Measurements from ENCODE around the gene NACAD.

The NACAD gene

GRCh38 chr7:45084901-45085618, 3.7 kb downstream of the NACAD start:
- peaks cover 16% of the 10 kb centered on the region for H3K36me3 ChIP-seq (ENCODE audit: control insufficient read depth, insufficient read depth, low read length)
- H3K4me3 ChIP-seq (ENCODE audit: low read depth, low read length): no peak overlapping the region
- H3K4me1 ChIP-seq (ENCODE audit: control insufficient read depth, insufficient read depth, low read length): no peaks in the 10 kb centered on the region
- H3K9ac ChIP-seq (ENCODE audit: low read depth, low read length): no peak overlapping the region
- no peaks in the 10 kb centered on the region for H3K27me3 ChIP-seq (ENCODE audit: control insufficient read depth, insufficient read depth, low read length)
- H3K9me3 ChIP-seq (ENCODE audit: control insufficient read depth, insufficient read depth, low read length): no peaks in the 10 kb centered on the region

- H3K9me3 ChIP-seq (ENCODE audit: control insufficient read depth, insufficient read depth, low read length): no peaks in the 10 kb centered on the region
- no peaks in the 10 kb centered on the region for H3K27me3 ChIP-seq (ENCODE audit: control insufficient read depth, insufficient read depth, low read length)
- H3K4me3 ChIP-seq (ENCODE audit: low read depth, low read length): no peak overlapping the region
- peaks cover 16% of the 10 kb centered on the region for H3K36me3 ChIP-seq (ENCODE audit: control insufficient read depth, insufficient read depth, low read length)
- H3K9ac ChIP-seq (ENCODE audit: low read depth, low read length): no peak overlapping the region
- H3K4me1 ChIP-seq (ENCODE audit: control insufficient read depth, insufficient read depth, low read length): no peaks in the 10 kb centered on the region
These were observed 4.4 kb downstream of the NACAD start for GRCh38 chr7:45084336-45084735.

GRCh38 chr7:45082831-45083331, 5.9 kb downstream of the NACAD start:
- no peaks in the 10 kb centered on the region for H3K9me3 ChIP-seq (ENCODE audit: control insufficient read depth, insufficient read depth, low read length)
- H3K36me3 ChIP-seq (ENCODE audit: control insufficient read depth, insufficient read depth, low read length): peaks cover 17% of the 10 kb centered on the region
- H3K4me3 ChIP-seq (ENCODE audit: low read depth, low read length): no peak overlapping the region
- H3K27me3 ChIP-seq (ENCODE audit: control insufficient read depth, insufficient read depth, low read length): no peaks in the 10 kb centered on the region
- no peaks in the 10 kb centered on the region for H3K4me1 ChIP-seq (ENCODE audit: control insufficient read depth, insufficient read depth, low read length)
- H3K9ac ChIP-seq (ENCODE audit: low read depth, low read length): no peak overlapping the region

GRCh38 chr7:45082031-45082830, 6.5 kb downstream of the NACAD start:
- no peak overlapping the region for H3K9ac ChIP-seq (ENCODE audit: low read depth, low read length)
- no peaks in the 10 kb centered on the region for H3K4me1 ChIP-seq (ENCODE audit: control insufficient read depth, insufficient read depth, low read length)
- H3K4me3 ChIP-seq (ENCODE audit: low read depth, low read length): no peak overlapping the region
- peaks cover 20% of the 10 kb centered on the region for H3K36me3 ChIP-seq (ENCODE audit: control insufficient read depth, insufficient read depth, low read length)
- no peaks in the 10 kb centered on the region for H3K27me3 ChIP-seq (ENCODE audit: control insufficient read depth, insufficient read depth, low read length)
- H3K9me3 ChIP-seq (ENCODE audit: control insufficient read depth, insufficient read depth, low read length): no peaks in the 10 kb centered on the region

- Histone ChIP-seq H3K36me3 (ENCODE audit: control insufficient read depth, insufficient read depth, low read length) (peaks cover 20% of the 10 kb centered on the region), H3K4me1 (ENCODE audit: control insufficient read depth, insufficient read depth, low read length) (no peaks in the 10 kb centered on the region), H3K27me3 (ENCODE audit: control insufficient read depth, insufficient read depth, low read length) (no peaks in the 10 kb centered on the region), H3K9me3 (ENCODE audit: control insufficient read depth, insufficient read depth, low read length) (no peaks in the 10 kb centered on the region), H3K4me3 (ENCODE audit: low read depth, low read length) (no peak overlapping the region), H3K9ac (ENCODE audit: low read depth, low read length) (no peak overlapping the region)
These were observed 7.1 kb downstream of the NACAD start for GRCh38 chr7:45081670-45081974.

GRCh38 chr7:45080958-45081669, 7.7 kb downstream of the NACAD start:
- peaks cover 24% of the 10 kb centered on the region for H3K36me3 ChIP-seq (ENCODE audit: control insufficient read depth, insufficient read depth, low read length)
- H3K4me3 ChIP-seq (ENCODE audit: low read depth, low read length): no peak overlapping the region
- no peaks in the 10 kb centered on the region for H3K4me1 ChIP-seq (ENCODE audit: control insufficient read depth, insufficient read depth, low read length)
- no peak overlapping the region for H3K9ac ChIP-seq (ENCODE audit: low read depth, low read length)
- no peaks in the 10 kb centered on the region for H3K9me3 ChIP-seq (ENCODE audit: control insufficient read depth, insufficient read depth, low read length)
- H3K27me3 ChIP-seq (ENCODE audit: control insufficient read depth, insufficient read depth, low read length): no peaks in the 10 kb centered on the region

- Histone ChIP-seq H3K9ac (ENCODE audit: low read depth, low read length) (no peak overlapping the region), H3K4me1 (ENCODE audit: control insufficient read depth, insufficient read depth, low read length) (no peaks in the 10 kb centered on the region), H3K36me3 (ENCODE audit: control insufficient read depth, insufficient read depth, low read length) (peaks cover 30% of the 10 kb centered on the region), H3K9me3 (ENCODE audit: control insufficient read depth, insufficient read depth, low read length) (no peaks in the 10 kb centered on the region), H3K4me3 (ENCODE audit: low read depth, low read length) (no peak overlapping the region), H3K27me3 (ENCODE audit: control insufficient read depth, insufficient read depth, low read length) (no peaks in the 10 kb centered on the region)
These were observed 8.4 kb downstream of the NACAD start for GRCh38 chr7:45080265-45080957.

- Histone ChIP-seq H3K9me3 (ENCODE audit: control insufficient read depth, insufficient read depth, low read length) (no peaks in the 10 kb centered on the region), H3K27me3 (ENCODE audit: control insufficient read depth, insufficient read depth, low read length) (no peaks in the 10 kb centered on the region), H3K4me3 (ENCODE audit: low read depth, low read length) (no peak overlapping the region), H3K4me1 (ENCODE audit: control insufficient read depth, insufficient read depth, low read length) (no peaks in the 10 kb centered on the region), H3K36me3 (ENCODE audit: control insufficient read depth, insufficient read depth, low read length) (peaks cover 38% of the 10 kb centered on the region), H3K9ac (ENCODE audit: low read depth, low read length) (no peak overlapping the region)
These were observed 10.6 kb downstream of the NACAD start for GRCh38 chr7:45078125-45078681.

GRCh38 chr7:45077579-45077978, 11.2 kb downstream of the NACAD start:
- peaks cover 1% of the 10 kb centered on the region for H3K4me1 ChIP-seq (ENCODE audit: control insufficient read depth, insufficient read depth, low read length)
- no peak overlapping the region for H3K4me3 ChIP-seq (ENCODE audit: low read depth, low read length)
- H3K27me3 ChIP-seq (ENCODE audit: control insufficient read depth, insufficient read depth, low read length): no peaks in the 10 kb centered on the region
- peaks cover 35% of the 10 kb centered on the region for H3K36me3 ChIP-seq (ENCODE audit: control insufficient read depth, insufficient read depth, low read length)
- H3K9me3 ChIP-seq (ENCODE audit: control insufficient read depth, insufficient read depth, low read length): no peaks in the 10 kb centered on the region
- H3K9ac ChIP-seq (ENCODE audit: low read depth, low read length): no peak overlapping the region

GRCh38 chr7:45076946-45077345, 11.8 kb downstream of the NACAD start:
- no peak overlapping the region for H3K4me3 ChIP-seq (ENCODE audit: low read depth, low read length)
- no peaks in the 10 kb centered on the region for H3K9me3 ChIP-seq (ENCODE audit: control insufficient read depth, insufficient read depth, low read length)
- no peaks in the 10 kb centered on the region for H3K27me3 ChIP-seq (ENCODE audit: control insufficient read depth, insufficient read depth, low read length)
- no peak overlapping the region for H3K9ac ChIP-seq (ENCODE audit: low read depth, low read length)
- H3K36me3 ChIP-seq (ENCODE audit: control insufficient read depth, insufficient read depth, low read length): peaks cover 34% of the 10 kb centered on the region
- peaks cover 4% of the 10 kb centered on the region for H3K4me1 ChIP-seq (ENCODE audit: control insufficient read depth, insufficient read depth, low read length)

All from iPS-15b (cell line).